Lower lobe of right lung (tissue), 2 donors: Measurements from ENCODE around the gene ACO2. TPM values are rescaled to one million over a fixed set of nuclear protein-coding genes. Genes with fewer than 3 reads are reported as not detected.
A peak's percentile ranks its signal among the peaks of the same experiment; 100 is the strongest.

ENCODE experiments used
- ATAC-seq, 2 donors: fragments of 200-7000 bp; cut with Tn5 transposase; one replicate each; pipeline ENCODE4 v1.9.1; 2020 to 2022; ENCODE audit warnings: mild to moderate bottlenecking in 2 of 2, moderate library complexity in 2 of 2
- DNase-seq: peaks from one replicate; pipeline ENCODE4 v3.0.0-alpha.2; 2020
- H3K27ac ChIP-seq: fragments of 200-600 bp; one replicate; pipeline ENCODE4 v1.8.0; 2022
- H3K27me3 ChIP-seq: fragments of 200-600 bp; one replicate; pipeline ENCODE4 v1.8.0; 2022; ENCODE audit warnings: low read depth
- H3K36me3 ChIP-seq: fragments of 200-600 bp; one replicate; pipeline ENCODE4 v1.8.0; 2022; ENCODE audit warnings: mild to moderate bottlenecking
- H3K4me1 ChIP-seq: fragments of 200-600 bp; one replicate; pipeline ENCODE4 v1.8.0; 2022
- H3K4me3 ChIP-seq: fragments of 200-600 bp; one replicate; pipeline ENCODE4 v1.8.0; 2022; ENCODE audit warnings: mild to moderate bottlenecking
- H3K9me3 ChIP-seq: fragments of 200-600 bp; one replicate; pipeline ENCODE4 v1.8.0; 2022
- intact Hi-C: fragments of 100-400 bp; cut with DNase I; formaldehyde crosslinking; loops from one replicate; pipeline ENCODE4 v1.11.0; 2022
- total RNA-seq: library from RNA; stranded (reverse); fragmentation: NEBNext Ultra II Directional; extraction: Animal tissue kit (Norgen Biotek cat#: 25700); gene quantifications from one replicate; pipeline ENCODE4 v1.2.1, GENCODE V29; 2021
- TF ChIP-seq, protein P1 (sequence below): fragments of 200-600 bp; IDR thresholded peaks from one replicate; pipeline ENCODE4 v1.8.0; 2022; ENCODE audit warnings: antibody characterized with exemption, mild to moderate bottlenecking
- donor health status: DM: no; HTN: yes; CAD: no; lungs with severe emphysema.

ACO2 gene
- total RNA-seq, 1 donor from 2014 or later, result 77.7 TPM

DNA sequence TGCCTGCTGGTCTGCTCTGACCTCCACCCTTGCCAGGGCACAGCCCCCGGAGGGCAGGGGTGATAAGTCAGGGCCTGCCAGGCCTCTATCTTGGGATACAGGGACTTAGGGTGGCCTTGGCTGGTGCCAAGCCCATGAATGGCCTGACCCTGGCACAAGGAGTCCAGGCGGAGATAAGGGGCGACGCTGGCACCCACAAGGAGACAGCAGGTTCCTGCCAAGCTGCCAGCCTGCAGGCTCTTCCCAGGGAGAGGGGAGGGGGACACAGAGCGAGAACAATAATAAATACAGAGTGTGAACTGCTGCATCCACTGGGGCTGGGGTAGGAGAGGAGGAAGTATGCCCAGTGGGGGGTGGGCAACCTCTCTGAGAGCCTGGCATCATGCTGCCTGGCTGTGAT, 92.9 kb downstream of the ACO2 start:
- no peaks in the 10 kb centered on the region for H3K27me3 ChIP-seq
- peaks cover 12% of the 10 kb centered on the region for H3K4me1 ChIP-seq
- H3K9me3 ChIP-seq, result no peaks in the 10 kb centered on the region
- TF ChIP-seq, protein P1, sequence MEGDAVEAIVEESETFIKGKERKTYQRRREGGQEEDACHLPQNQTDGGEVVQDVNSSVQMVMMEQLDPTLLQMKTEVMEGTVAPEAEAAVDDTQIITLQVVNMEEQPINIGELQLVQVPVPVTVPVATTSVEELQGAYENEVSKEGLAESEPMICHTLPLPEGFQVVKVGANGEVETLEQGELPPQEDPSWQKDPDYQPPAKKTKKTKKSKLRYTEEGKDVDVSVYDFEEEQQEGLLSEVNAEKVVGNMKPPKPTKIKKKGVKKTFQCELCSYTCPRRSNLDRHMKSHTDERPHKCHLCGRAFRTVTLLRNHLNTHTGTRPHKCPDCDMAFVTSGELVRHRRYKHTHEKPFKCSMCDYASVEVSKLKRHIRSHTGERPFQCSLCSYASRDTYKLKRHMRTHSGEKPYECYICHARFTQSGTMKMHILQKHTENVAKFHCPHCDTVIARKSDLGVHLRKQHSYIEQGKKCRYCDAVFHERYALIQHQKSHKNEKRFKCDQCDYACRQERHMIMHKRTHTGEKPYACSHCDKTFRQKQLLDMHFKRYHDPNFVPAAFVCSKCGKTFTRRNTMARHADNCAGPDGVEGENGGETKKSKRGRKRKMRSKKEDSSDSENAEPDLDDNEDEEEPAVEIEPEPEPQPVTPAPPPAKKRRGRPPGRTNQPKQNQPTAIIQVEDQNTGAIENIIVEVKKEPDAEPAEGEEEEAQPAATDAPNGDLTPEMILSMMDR, result no peak
- H3K36me3 ChIP-seq, result no peaks in the 10 kb centered on the region
- intact Hi-C loops, result no loop called here
- ATAC-seq (no peak), DNase-seq (no peak)
- no peak overlapping the region for H3K27ac ChIP-seq
- peak overlapping the region; percentile 43 for H3K4me3 ChIP-seq

DNA sequence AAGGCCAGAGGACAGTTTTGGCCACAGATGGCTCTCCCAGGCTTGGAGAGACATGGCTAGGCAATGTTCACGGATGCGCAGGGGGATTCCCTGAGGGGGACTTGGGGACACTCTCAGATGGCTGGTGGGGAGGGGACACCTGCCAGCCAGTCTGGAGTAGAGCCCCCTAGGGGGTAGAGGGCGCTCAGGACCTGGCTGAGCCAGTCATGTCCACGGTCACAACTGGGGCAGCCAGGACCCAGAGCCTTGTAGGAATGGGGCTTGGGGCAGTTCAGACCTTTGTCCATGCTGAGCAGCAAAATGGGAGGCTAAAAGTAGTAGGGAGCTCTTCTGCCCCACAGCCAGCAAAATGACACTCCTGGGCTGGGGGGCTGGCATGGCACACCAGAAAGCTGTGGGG, 93.5 kb downstream of the ACO2 start:
- intact Hi-C loops, result no loop called here
- ATAC-seq (no peak), DNase-seq (no peak)
- Histone ChIP-seq H3K9me3 (no peaks in the 10 kb centered on the region), H3K4me1 (peaks cover 5% of the 10 kb centered on the region), H3K4me3 (no peak overlapping the region), H3K27me3 (no peaks in the 10 kb centered on the region), H3K36me3 (no peaks in the 10 kb centered on the region), H3K27ac (no peak overlapping the region)
- TF ChIP-seq, protein P1, result no peak

DNA sequence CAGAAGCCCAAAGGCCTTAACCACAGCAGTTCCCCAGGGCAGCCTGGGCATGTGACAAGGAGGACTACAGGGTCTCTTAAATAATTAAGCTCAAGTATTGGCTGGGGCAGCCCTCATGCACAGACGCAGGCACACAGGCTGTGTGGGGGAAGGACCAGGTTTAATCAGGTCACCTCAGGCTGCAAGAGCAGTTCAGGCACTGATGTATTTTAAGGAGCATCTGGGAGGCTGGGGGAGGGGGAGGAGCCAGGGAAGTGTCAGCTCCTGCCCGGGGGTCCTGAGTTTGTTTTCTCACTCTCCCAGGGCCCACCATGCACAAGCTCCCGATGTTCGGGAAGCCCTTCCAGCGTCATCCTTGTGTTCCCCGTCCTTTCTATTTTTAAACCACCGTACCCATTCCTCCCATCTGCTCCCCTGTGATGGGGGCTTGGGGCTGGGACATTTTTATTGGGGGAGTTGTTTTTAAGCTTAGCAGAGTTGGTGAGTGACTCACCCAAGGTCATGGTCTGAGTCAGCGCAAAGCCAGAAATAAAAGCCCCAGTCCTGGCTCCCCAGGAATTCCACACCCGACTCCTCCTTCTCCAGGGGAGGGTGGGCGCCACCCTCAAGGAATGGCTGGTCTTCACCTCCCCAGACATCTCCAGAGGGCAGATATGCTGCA, 94.3 kb downstream of the ACO2 start:
- Histone ChIP-seq H3K36me3 (no peaks in the 10 kb centered on the region), H3K27ac (no peak overlapping the region), H3K27me3 (no peaks in the 10 kb centered on the region), H3K4me3 (no peak overlapping the region), H3K4me1 (no peaks in the 10 kb centered on the region), H3K9me3 (no peaks in the 10 kb centered on the region)
- TF ChIP-seq, protein P1, result no peak
- ATAC-seq (no peak), DNase-seq (no peak)
- intact Hi-C loops, result no loop called here

DNA sequence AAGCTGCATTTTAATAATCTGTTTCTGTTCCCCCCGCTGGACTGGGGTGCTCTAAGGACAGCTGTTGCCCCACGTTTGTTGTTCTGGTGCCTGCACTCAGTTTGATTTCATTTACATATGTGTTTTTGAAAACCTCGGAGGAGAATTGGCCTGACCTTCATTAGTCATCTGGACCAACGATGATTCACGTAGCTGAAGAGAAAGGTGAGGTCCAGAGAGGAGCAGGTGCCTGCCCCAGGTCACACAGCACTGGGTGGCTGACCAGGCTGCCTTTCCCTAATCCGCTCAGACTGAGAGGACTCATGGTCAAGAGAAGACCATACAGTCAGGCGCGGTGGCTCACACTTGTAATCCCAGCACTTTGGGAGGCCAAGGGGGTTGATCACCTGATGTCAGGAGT, 95.6 kb downstream of the ACO2 start:
- DNase-seq (no peak), ATAC-seq (no peak)
- H3K36me3 ChIP-seq, result no peaks in the 10 kb centered on the region
- no peak overlapping the region for H3K4me3 ChIP-seq
- TF ChIP-seq, protein P1, result no peak
- H3K9me3 ChIP-seq, result no peaks in the 10 kb centered on the region
- H3K27ac ChIP-seq, result no peak overlapping the region
- H3K4me1 ChIP-seq, result no peaks in the 10 kb centered on the region
- no peaks in the 10 kb centered on the region for H3K27me3 ChIP-seq
- intact Hi-C loops, result no loop called here

DNA sequence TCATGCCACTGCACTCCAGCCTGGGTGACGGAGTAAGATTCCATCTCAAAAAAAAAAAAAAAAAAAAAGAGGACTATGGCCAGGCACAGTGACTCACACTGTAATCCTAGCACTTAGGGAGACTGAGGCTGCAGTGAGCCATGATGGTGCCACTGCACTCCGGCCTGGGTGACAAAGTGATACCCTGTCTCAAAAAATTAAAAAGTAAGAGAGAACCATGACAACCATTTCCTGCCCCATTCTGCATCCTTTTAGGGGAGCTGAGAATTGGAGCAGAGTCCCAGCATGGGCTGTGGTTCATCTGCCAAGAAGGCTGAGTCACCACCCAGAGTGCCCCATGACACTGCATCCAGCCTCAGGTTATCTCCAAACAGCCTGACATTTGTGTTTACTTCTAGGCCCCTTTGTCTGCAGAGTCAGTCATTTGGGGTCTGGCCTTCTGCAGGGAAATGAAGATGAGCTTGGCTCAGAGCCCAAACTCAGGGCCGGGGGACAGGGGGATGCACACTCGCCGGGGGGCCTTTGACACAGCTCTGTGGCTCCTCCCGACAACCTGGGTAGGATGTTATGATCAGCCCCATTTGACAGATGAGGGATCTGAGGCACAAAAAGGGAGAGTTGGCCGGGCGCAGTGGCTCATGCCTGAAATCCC, 96.6 kb downstream of the ACO2 start:
- H3K36me3 ChIP-seq, result no peaks in the 10 kb centered on the region
- no peaks in the 10 kb centered on the region for H3K27me3 ChIP-seq
- intact Hi-C loops, result no loop called here
- no peaks in the 10 kb centered on the region for H3K9me3 ChIP-seq
- no peak overlapping the region for H3K27ac ChIP-seq
- no peak for DNase-seq
- no peak overlapping the region for H3K4me3 ChIP-seq
- TF ChIP-seq, protein P1, result no peak
- ATAC-seq, result peak; percentile 20 to 30
- H3K4me1 ChIP-seq, result no peaks in the 10 kb centered on the region
